Endothelial cell of umbilical vein (primary cell): ENCODE measurements around the gene AK5. TPM values are rescaled to one million over a fixed set of nuclear protein-coding genes. Genes with fewer than 3 reads are reported as not detected.

Experiments
- BruUV-seq: library from RNA; stranded (reverse); fragments of 400-500 nt; replicated peaks from 2 replicates; lab custom pipeline; 2021; lab: Mats Ljungman, UMichigan
- CTCF ChIA-PET: fragments of 300-600, 350-600 bp; sonication (Branson Sonifier 250); formaldehyde crosslinking; loops from one replicate; lab custom pipeline; 2021; ENCODE audit warnings: antibody characterized with exemption, inconsistent platforms; lab: Charles Lee
- POLR2A ChIA-PET: fragments of 300-600, 350-600 bp; sonication (Branson Sonifier 250); formaldehyde crosslinking; loops from one replicate; lab custom pipeline; 2021; ENCODE audit warnings: antibody characterized with exemption, inconsistent platforms; lab: Charles Lee
- DNase-seq: peaks from one replicate; pipeline ENCODE4 v3.0.0-alpha.2; 2011; ENCODE audit warnings: low read depth, low spot score
- FAIRE-seq: peaks from 2 replicates; lab custom pipeline; 2011; peaks lifted over from hg19 to GRCh38; lab: Jason Lieb, UNC
- H2AFZ ChIP-seq: 2 replicates; pipeline ENCODE4 v1.6.0; 2012; ENCODE audit warnings: low read depth, low read length, control low read depth, inconsistent platforms
- H3K27ac ChIP-seq: 2 replicates; pipeline ENCODE4 v1.5.1; 2011; ENCODE audit warnings: low read depth, mild to moderate bottlenecking, control low read depth, low read length, moderate library complexity; ENCODE audit not compliant: insufficient read depth
- H3K27me3 ChIP-seq, 2 experiments: 2 replicates each; pipeline versions ENCODE4 v1.6.0 to v1.6.1; 2011; ENCODE audit warnings: low read length in 2 of 2, mixed read lengths in 1 of 2; ENCODE audit not compliant: control insufficient read depth in 2 of 2, insufficient read depth in 2 of 2
- H3K36me3 ChIP-seq, 2 experiments: 2 replicates in 1 of 2; 3 replicates in 1 of 2; pipeline ENCODE4 v1.5.1; 2011; ENCODE audit warnings: low read length in 2 of 2, mild to moderate bottlenecking in 1 of 2, moderate library complexity in 1 of 2; ENCODE audit not compliant: control insufficient read depth in 2 of 2, insufficient read depth in 2 of 2; ENCODE audit errors: extremely low read depth in 1 of 2
- H3K4me1 ChIP-seq: 3 replicates; pipeline ENCODE4 v1.5.1; 2011; ENCODE audit warnings: mild to moderate bottlenecking, low read length; ENCODE audit not compliant: control insufficient read depth, insufficient read depth; ENCODE audit errors: extremely low read depth
- H3K4me2 ChIP-seq: 2 replicates; pipeline ENCODE4 v1.6.1; 2011; ENCODE audit warnings: low read length, control low read depth, mixed read lengths; ENCODE audit not compliant: insufficient read depth
- H3K4me3 ChIP-seq, 3 experiments: fragments of 200-600 bp in 1 of 3; sonication (generic), shearing (Covaris generic) in 1 of 3; replicated peaks in 1 of 3; 2 replicates each; pipeline ENCODE4 v1.5.1; 2011 to 2016; ENCODE audit warnings: control low read depth in 3 of 3, low read length in 3 of 3, mild to moderate bottlenecking in 2 of 3, inconsistent platforms in 1 of 3, low read depth in 1 of 3, moderate library complexity in 1 of 3; ENCODE audit not compliant: insufficient read depth in 1 of 3
- H3K79me2 ChIP-seq: 2 replicates; pipeline ENCODE4 v1.6.0; 2012; ENCODE audit warnings: low read length, inconsistent platforms; ENCODE audit not compliant: control insufficient read depth, insufficient read depth
- H3K9ac ChIP-seq: replicated peaks from 2 replicates; pipeline ENCODE3; 2011; ENCODE audit warnings: low read length, control low read depth; ENCODE audit not compliant: insufficient read depth; ENCODE audit errors: extremely low read depth
- H3K9me1 ChIP-seq: replicated peaks from 3 replicates; pipeline ENCODE4 v1.6.0; 2011; ENCODE audit warnings: mild to moderate bottlenecking, low read length; ENCODE audit not compliant: control insufficient read depth, insufficient read depth; ENCODE audit errors: extremely low read depth
- H3K9me3 ChIP-seq: replicated peaks from 2 replicates; pipeline ENCODE4 v1.5.1; 2012; ENCODE audit warnings: low read length, inconsistent platforms; ENCODE audit not compliant: control insufficient read depth, insufficient read depth
- H4K20me1 ChIP-seq: replicated peaks from 2 replicates; pipeline ENCODE3; 2011; ENCODE audit warnings: mild to moderate bottlenecking, low read length; ENCODE audit not compliant: control insufficient read depth, insufficient read depth; ENCODE audit errors: extremely low read depth
- CTCF ChIP-seq, 2 donors: IDR thresholded peaks; 1 replicate in 1 of 2; 2 replicates in 1 of 2; pipeline ENCODE4 v1.5.1; 2011; ENCODE audit warnings: low read length in 2 of 2, mild to moderate bottlenecking in 2 of 2, moderate library complexity in 2 of 2, control low read depth in 1 of 2, inconsistent platforms in 1 of 2, low read depth in 1 of 2; ENCODE audit not compliant: insufficient read depth in 1 of 2; ENCODE audit errors: extremely low read depth in 1 of 2
- EZH2 ChIP-seq: IDR thresholded peaks from 2 replicates; pipeline ENCODE4 v1.6.1; 2012; ENCODE audit warnings: borderline replicate concordance, low read depth, mild to moderate bottlenecking, moderate library complexity, low read length, inconsistent platforms; ENCODE audit not compliant: severe bottlenecking
- FOS ChIP-seq: IDR thresholded peaks from 2 replicates; pipeline ENCODE4 v1.6.1; 2011; ENCODE audit warnings: mild to moderate bottlenecking, low read length, moderate library complexity, borderline replicate concordance; ENCODE audit not compliant: insufficient read depth
- GATA2 ChIP-seq: IDR thresholded peaks from 2 replicates; pipeline ENCODE4 v1.7.0; 2011; ENCODE audit warnings: low read depth, mild to moderate bottlenecking, moderate library complexity, mixed read lengths, low read length; ENCODE audit not compliant: insufficient read length, insufficient read depth
- JUN ChIP-seq: IDR thresholded peaks from 2 replicates; pipeline ENCODE4 v1.6.1; 2011; ENCODE audit warnings: borderline replicate concordance, low read depth; ENCODE audit not compliant: insufficient read length, insufficient read depth
- MAX ChIP-seq: IDR thresholded peaks from 2 replicates; pipeline ENCODE4 v1.6.1; 2011; ENCODE audit not compliant: insufficient read depth, insufficient read length
- MYC ChIP-seq: IDR thresholded peaks from one replicate; pipeline ENCODE4 v1.6.1; 2011; ENCODE audit warnings: mild to moderate bottlenecking, low read depth, low read length
- POLR2A ChIP-seq: IDR thresholded peaks from 2 replicates; pipeline ENCODE4 v1.6.1; 2012; ENCODE audit warnings: low read depth, mild to moderate bottlenecking, control low read depth, low read length
- POLR2AphosphoS5 ChIP-seq: IDR thresholded peaks from 2 replicates; pipeline ENCODE4 v1.6.1; 2012; ENCODE audit warnings: low read depth, mild to moderate bottlenecking, control low read depth, low read length, moderate library complexity; ENCODE audit not compliant: insufficient read depth
- dilution Hi-C: fragments of 300-500 bp; cut with MboI; formaldehyde crosslinking; loops from one replicate; pipeline ENCODE4 v1.15.0; 2019; ENCODE audit warnings: low sequenced_read_pairs; ENCODE audit not compliant: extremely low pct_ligation_motif_present
- intact Hi-C: fragments of 100-400 bp; cut with micrococcal nuclease; formaldehyde crosslinking; loops from one replicate; pipeline ENCODE4 v1.10.0; 2022
- polyA plus RNA-seq, 4 experiments: library from polyadenylated mRNA; depleted of rRNA in 3 of 4; stranded (reverse) in 3 of 4; unstranded in 1 of 4; fragments of >200 nt; gene quantifications; 2 replicates each; pipeline versions ENCODE4 v1.2.1 to v1.2.3, GENCODE V29; 2011 to 2012; ENCODE audit warnings: missing spikeins in 1 of 4
- total RNA-seq: library from RNA; stranded (reverse); gene quantifications from 2 replicates; pipeline ENCODE4 v1.2.3, GENCODE V29; 2021

AK5 gene
- total and polyA plus RNA-seq, 2 donors (not counting 3 experiments of a cell fraction or from before 2014, with no cell fraction given): 5.0 to 7.5 TPM

- H3K79me2 ChIP-seq: no peaks in the 10 kb centered on the region
- H3K27me3 ChIP-seq: no peaks in the 10 kb centered on the region
- H3K4me3 ChIP-seq: no peak overlapping the region
- no peaks in the 10 kb centered on the region for H3K36me3 ChIP-seq
- H3K4me1 ChIP-seq: peaks cover 3% of the 10 kb centered on the region
- ChIA-PET POLR2A (no interaction called here), CTCF (interaction anchor here (1.2 to 1.5 kb wide), 2 partner anchors 28 to 112 kb away, joined by 3 read pairs; no protein-coding TSS in a partner anchor)
- no TSS peak for BruUV-seq
- H3K9ac ChIP-seq: no peak overlapping the region
- intact Hi-C loops: loop anchor here (10.0 kb wide), 1 partner anchor 263 kb away; the partner anchor contains the start of gene ZZZ3
- no peak for DNase-seq
- TF ChIP-seq FOS (no peak), MYC (no peak), JUN (no peak), POLR2A (no peak), GATA2 (no peak), CTCF (IDR thresholded peaks at IDR 0.05; ENCODE audit: extremely low read depth in 1 of 2, insufficient read depth in 1 of 2, low read depth in 1 of 2, low read length in 2 of 2) (no peak), MAX (no peak), EZH2 (no peak), POLR2AphosphoS5 (no peak)
- no peaks in the 10 kb centered on the region for H4K20me1 ChIP-seq
- H2AFZ ChIP-seq: no peak overlapping the region
- H3K4me2 ChIP-seq: no peak overlapping the region
- no peaks in the 10 kb centered on the region for H3K9me1 ChIP-seq
- no peak overlapping the region for H3K27ac ChIP-seq
- dilution Hi-C loops: no loop called here
- FAIRE-seq: no peak
- no peaks in the 10 kb centered on the region for H3K9me3 ChIP-seq
Measured at GRCh38 chr1:77421504-77422233, 139.8 kb downstream of the AK5 start.
